Skin of body (tissue), 2 donors: ENCODE results near the gene RALGAPA1. TPM values are rescaled to one million over a fixed set of nuclear protein-coding genes. Genes with fewer than 3 reads are reported as not detected.
"Not testable (repeated sequence)": the region's sequence is repeated elsewhere in the genome, so short reads cannot be mapped to it uniquely, and the experiment has no call there.

Source experiments
- DNase-seq: peaks from one replicate; lab custom pipeline; 2025; lab: John Stamatoyannopoulos, UW
- total RNA-seq: library from RNA; depleted of rRNA; stranded (reverse); fragments of >200 nt; gene quantifications from one replicate; pipeline ENCODE4 v1.2.3, GENCODE V29; 2014

Gene RALGAPA1
- total RNA-seq, 1 donor from 2014 or later, result 110 TPM

- DNase-seq, result peak; percentile 2
These were observed 12.7 kb upstream of the RALGAPA1 start for GRCh38 chr14:35821564-35822411.

DNA sequence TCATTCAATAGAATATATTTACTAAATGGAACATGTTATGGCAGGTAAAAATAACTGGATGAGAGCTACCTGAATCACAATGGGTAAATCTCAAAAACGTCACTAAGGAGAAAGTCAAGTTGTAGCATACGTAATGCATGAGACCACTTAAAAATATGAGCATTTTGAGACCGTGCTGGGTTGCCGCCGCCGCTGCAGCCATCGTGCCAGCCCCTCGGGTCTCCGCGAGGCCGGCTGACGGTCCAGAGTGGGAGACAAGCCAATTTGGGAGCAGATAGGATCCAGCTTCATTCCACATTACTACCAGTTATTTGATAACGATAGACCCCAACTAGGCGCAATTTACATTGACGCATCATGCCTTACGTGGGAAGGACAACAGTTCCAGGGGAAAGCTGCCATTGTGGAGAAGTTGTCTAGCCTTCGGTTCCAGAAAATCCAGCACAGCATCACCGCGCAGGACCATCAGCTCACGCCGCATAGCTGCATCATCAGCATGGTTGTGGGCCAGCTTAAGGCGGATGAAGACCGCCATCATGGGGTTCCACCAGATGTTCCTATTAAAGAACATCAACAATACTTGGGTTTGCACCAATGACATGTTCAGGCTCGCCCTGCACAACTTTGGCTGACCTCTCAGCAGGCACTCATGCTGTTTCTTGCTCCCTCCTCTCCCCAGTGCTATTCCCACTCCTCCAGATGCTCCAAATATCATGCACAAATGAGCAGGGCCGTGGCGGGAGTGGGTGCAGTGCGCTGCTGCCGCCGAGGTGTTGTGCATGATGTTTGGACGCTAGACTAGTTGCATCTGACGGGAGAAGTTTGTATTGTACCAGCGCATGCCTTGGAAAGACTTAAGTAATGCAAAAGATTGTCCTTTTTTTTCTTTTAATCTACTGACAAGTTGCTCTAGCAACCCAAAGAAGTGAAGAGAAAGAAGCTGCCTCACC, 10.8 kb upstream of the RALGAPA1 start:
- no peak for DNase-seq

GRCh38 chr14:35818346-35819115, 9.4 kb upstream of the RALGAPA1 start:
- DNase-seq, result no peak

DNA sequence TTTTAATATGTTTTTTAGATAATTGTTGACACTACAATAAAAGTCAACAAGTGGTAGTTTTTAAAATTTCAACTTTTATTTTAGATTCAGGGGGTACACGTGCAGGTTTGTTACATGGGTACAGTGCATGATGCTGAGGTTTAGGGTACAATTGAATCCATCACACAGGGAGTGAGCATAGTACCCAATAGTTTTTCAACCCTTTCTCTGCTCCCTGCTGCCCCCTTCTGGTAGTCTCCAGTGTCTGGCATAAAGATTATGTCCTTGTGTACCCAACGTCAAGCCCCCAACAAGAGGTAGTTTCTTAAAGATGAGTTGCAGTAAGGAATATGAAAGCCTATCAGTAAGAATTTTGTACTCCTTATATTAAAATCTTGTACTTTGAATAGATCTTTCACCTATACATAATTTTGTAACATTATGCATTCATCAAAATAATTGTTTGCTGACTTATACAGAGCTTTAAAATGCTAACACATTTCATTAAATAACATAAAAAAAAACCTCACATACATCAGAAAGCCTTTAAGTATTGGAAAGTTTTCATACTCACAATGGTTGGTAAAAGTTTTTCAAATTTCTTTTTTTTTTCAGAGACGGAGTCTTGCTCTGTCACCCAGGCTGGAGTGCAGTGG, 5.4 kb upstream of the RALGAPA1 start:
- DNase-seq, result no peak

- no peak for DNase-seq
These were observed 1.9 kb upstream of the RALGAPA1 start for GRCh38 chr14:35810963-35811362.

DNA sequence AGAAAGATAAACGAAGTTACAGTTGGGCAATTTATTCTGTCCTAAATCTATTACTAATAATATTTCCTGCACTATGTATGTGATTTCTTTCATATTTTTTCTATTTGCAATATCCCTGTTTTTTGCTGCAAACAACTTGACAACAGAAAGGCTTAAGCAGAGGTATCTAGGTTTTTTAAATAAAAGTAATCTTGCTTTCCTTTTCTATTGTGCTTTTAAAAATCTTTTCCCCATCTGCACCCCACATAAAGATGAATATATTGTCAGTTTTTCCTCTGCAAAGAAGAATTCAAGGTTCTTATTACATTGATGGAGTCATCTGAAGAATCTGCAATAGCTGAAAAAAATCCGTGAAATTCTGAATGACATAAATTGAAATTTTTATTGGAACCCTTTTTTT, 502 bp upstream of the RALGAPA1 start:
- DNase-seq, result no peak

GRCh38 chr14:35808076-35808637, 938 bp downstream of the RALGAPA1 start:
- DNase-seq, result no peak

GRCh38 chr14:35807131-35807961, 1.7 kb downstream of the RALGAPA1 start:
- DNase-seq, result no peak

DNA sequence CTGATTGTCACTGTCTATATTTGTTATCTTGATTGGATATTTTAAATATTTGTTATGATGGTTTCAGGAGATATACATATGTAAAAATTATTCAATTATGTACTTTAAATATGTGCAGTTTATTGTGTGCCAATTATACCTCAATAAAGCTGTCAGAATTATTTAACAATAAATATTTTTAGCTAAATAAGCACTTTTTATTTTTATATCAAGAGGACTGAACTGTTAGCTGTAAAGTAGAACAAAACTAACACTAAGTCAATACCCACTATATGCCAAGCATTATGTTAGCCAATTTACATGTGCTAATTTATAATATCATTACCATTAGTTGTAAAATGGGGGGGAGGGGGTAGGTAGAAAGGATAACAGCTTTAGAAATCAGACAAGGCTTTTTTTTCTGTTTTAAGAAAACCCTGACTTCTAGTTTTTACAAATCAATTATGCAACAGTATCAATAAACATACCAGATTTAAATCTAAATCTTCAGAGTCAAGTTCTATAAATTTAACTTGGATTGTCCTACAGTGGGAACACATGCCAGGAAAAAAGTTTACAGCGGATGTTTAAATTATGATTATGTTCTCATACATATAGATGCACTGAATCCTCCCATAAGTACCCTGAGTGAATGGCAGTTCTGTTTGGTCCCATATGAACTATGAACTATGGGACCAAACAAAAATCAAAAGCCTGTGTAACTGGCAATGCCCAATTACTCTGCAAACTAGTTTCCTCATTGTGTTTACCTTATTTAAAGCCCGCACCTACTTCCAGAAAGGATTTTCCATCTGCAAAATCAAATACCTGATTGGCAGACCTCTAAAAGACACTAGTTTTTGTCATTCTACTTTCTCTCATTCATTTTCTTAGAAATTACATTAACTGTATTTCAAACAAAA, 2.8 kb downstream of the RALGAPA1 start:
- DNase-seq, result no peak

DNA sequence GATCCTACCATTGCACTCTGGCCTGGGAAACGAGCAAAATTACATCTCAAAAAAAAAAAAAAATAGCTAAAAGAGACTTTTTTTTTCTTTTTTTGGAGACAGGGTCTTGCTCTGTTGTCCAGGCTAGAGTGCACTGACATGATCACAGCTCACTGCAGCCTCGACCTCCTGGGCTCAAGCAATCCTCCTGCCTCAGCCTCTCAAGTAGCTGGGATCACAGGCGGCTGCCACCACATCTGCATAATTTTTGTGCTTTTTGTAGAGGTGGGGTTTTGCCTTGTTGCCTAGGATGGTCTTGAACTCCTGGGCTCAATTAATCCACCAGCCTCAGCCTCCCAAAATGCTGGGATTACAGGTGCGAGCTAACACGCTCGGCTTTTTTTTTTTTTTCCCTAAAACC, 11.3 kb downstream of the RALGAPA1 start:
- no peak for DNase-seq

- no peak for DNase-seq
These were observed 19.4 kb downstream of the RALGAPA1 start for GRCh38 chr14:35789651-35790050.

DNA sequence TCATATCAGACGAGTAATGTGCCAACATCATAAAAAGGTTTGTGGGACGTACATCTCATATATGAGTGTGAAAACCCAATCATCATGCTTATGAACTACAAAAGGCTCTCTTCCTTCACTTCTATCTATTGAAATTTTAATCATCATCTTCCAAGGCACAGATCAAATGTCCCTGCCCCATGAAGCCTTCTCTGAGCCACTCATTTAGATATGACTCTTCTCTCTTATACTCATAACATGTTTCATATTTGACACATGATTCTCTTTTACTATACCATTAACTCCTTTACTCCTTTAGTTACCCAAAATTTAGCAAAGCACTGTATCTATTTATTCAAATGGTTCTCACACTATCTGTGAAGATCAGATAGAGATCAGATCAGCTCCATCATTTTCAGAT, 22.2 kb downstream of the RALGAPA1 start:
- DNase-seq, result no peak

GRCh38 chr14:35783699-35784098, 25.4 kb downstream of the RALGAPA1 start:
- no peak for DNase-seq

- DNase-seq, result no peak
These were observed 29.7 kb downstream of the RALGAPA1 start for GRCh38 chr14:35779368-35779767.

DNA sequence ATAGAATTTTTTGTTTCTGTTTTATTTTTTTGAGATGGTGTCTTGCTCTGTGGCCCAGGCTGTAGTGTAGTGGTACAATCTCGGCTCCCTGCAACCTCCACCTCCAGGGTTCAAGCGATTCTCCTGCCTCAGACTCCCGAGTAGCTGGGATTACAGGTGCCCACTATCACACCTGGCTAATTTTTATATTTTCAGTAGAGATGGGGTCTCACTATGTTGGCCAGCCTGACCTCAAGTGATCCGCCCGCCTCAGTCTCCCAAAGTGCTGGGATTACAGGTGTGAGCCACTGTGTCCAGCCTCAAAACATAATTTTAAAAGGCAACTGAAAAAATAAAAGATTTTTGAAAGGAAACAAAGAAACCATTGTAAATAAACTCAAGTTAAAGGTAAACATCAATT, 31.5 kb downstream of the RALGAPA1 start:
- not testable (repeated sequence) for DNase-seq

GRCh38 chr14:35776823-35777222, 32.3 kb downstream of the RALGAPA1 start:
- no peak for DNase-seq

DNA sequence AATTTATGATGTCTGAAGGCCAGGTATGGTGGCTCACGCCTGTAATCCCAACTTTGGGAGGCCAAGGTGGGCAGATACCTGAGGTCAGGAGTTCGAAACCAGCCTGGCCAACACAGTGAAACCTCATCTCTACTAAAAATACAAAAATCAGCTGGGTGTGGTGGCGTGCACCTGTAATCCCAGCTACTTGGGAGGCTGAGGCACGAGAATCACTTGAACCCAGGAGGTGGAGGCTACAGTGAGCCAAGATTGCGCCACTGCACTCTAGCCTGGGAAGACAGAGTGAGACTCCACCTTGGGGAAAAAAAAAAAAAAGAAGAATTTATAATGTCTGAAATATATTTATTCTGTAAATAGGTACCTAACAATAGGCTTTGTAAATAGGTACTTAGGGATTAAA, 33.0 kb downstream of the RALGAPA1 start:
- not testable (repeated sequence) for DNase-seq

GRCh38 chr14:35766700-35767082, 42.4 kb downstream of the RALGAPA1 start:
- no peak for DNase-seq
